Activated T-cell treated with anti-CD3 and anti-CD28 coated beads, Interleukin-2, amount 50 U/mL, for 4 hours (primary cell): ENCODE data around the gene HMCN1. TPM values are rescaled to one million over a fixed set of nuclear protein-coding genes. Genes with fewer than 3 reads are reported as not detected.
"Not testable (repeated sequence)": the region's sequence is repeated elsewhere in the genome, so short reads cannot be mapped to it uniquely, and the experiment has no call there.

Source experiments
- ATAC-seq, 2 donors: fragments of 200-7000 bp; cut with Tn5 transposase; one replicate each; pipeline ENCODE4 v1.10.0; 2021
- DNase-seq: peaks from one replicate; pipeline ENCODE4 v3.0.0-alpha.2; 2020
- H3K27me3 Mint-ChIP-seq: one replicate; pipeline ENCODE4 v1.8.0; 2021; ENCODE audit warnings: low read depth, mixed read lengths
- H3K36me3 Mint-ChIP-seq: one replicate; pipeline ENCODE4 v1.8.0; 2022; ENCODE audit warnings: mixed read lengths; ENCODE audit not compliant: insufficient read depth
- H3K4me1 Mint-ChIP-seq: one replicate; pipeline ENCODE4 v1.8.0; 2021; ENCODE audit warnings: low read depth, mixed read lengths
- H3K4me3 Mint-ChIP-seq: one replicate; pipeline ENCODE4 v1.8.0; 2021; ENCODE audit warnings: mild to moderate bottlenecking, moderate library complexity, mixed read lengths
- H3K9me3 Mint-ChIP-seq: one replicate; pipeline ENCODE4 v1.8.0; 2021; ENCODE audit warnings: mixed read lengths
- total RNA-seq, 3 donors: library from RNA; stranded (reverse); gene quantifications; one replicate each; pipeline ENCODE4 v1.2.1, GENCODE V29; 2021

HMCN1 gene
- total RNA-seq, 3 donors from 2014 or later = under 0.01 to 0.03 (median 0.03) TPM

- Mint-ChIP-seq H3K36me3 (no peaks in the 10 kb centered on the region), H3K9me3 (no peaks in the 10 kb centered on the region), H3K4me1 (no peaks in the 10 kb centered on the region), H3K4me3 (no peak overlapping the region), H3K27me3 (no peaks in the 10 kb centered on the region)
- DNase-seq (no peak), ATAC-seq (no peak)
These were observed 412.8 kb downstream of the HMCN1 start for GRCh38 chr1:186146974-186147373.

GRCh38 chr1:186149591-186149990 lies 415.4 kb downstream of the HMCN1 start:
- H3K4me3 Mint-ChIP-seq = no peak overlapping the region
- H3K27me3 Mint-ChIP-seq = no peaks in the 10 kb centered on the region
- H3K9me3 Mint-ChIP-seq = no peaks in the 10 kb centered on the region
- ATAC-seq = no peak
- no peak for DNase-seq
- no peaks in the 10 kb centered on the region for H3K4me1 Mint-ChIP-seq
- H3K36me3 Mint-ChIP-seq = no peaks in the 10 kb centered on the region

- DNase-seq (no peak), ATAC-seq (no peak)
- Mint-ChIP-seq H3K4me1 (no peaks in the 10 kb centered on the region), H3K27me3 (no peaks in the 10 kb centered on the region), H3K4me3 (no peak overlapping the region), H3K36me3 (no peaks in the 10 kb centered on the region), H3K9me3 (no peaks in the 10 kb centered on the region)
These were observed 418.0 kb downstream of the HMCN1 start for GRCh38 chr1:186152227-186152619.

GRCh38 chr1:186152620-186153239 lies 418.5 kb downstream of the HMCN1 start:
- Mint-ChIP-seq H3K9me3 (no peaks in the 10 kb centered on the region), H3K36me3 (no peaks in the 10 kb centered on the region), H3K27me3 (no peaks in the 10 kb centered on the region), H3K4me1 (no peaks in the 10 kb centered on the region), H3K4me3 (no peak overlapping the region)
- no peak for DNase-seq
- no peak for ATAC-seq

- H3K36me3 Mint-ChIP-seq = no peaks in the 10 kb centered on the region
- no peaks in the 10 kb centered on the region for H3K4me1 Mint-ChIP-seq
- ATAC-seq = no peak
- no peaks in the 10 kb centered on the region for H3K27me3 Mint-ChIP-seq
- no peaks in the 10 kb centered on the region for H3K9me3 Mint-ChIP-seq
- no peak overlapping the region for H3K4me3 Mint-ChIP-seq
- DNase-seq = no peak
These were observed 420.5 kb downstream of the HMCN1 start for GRCh38 chr1:186154651-186155050.

- DNase-seq = no peak
These were observed 421.4 kb downstream of the HMCN1 start for GRCh38 chr1:186155594-186155993.

GRCh38 chr1:186162895-186163294 lies 428.7 kb downstream of the HMCN1 start:
- not testable (repeated sequence) for H3K36me3 Mint-ChIP-seq, DNase-seq, ATAC-seq, H3K4me3 Mint-ChIP-seq, H3K9me3 Mint-ChIP-seq, H3K4me1 Mint-ChIP-seq, H3K27me3 Mint-ChIP-seq

More at GRCh38 chr1:186155594-186155993, 421.4 kb downstream of the HMCN1 start:
- no peaks in the 10 kb centered on the region for H3K9me3 Mint-ChIP-seq
- H3K4me3 Mint-ChIP-seq = no peak overlapping the region
- H3K27me3 Mint-ChIP-seq = no peaks in the 10 kb centered on the region
- H3K4me1 Mint-ChIP-seq = no peaks in the 10 kb centered on the region
- ATAC-seq = peak in 1 of 2 donors; percentile 27
- H3K36me3 Mint-ChIP-seq = no peaks in the 10 kb centered on the region

GRCh38 chr1:186164773-186165172 lies 430.6 kb downstream of the HMCN1 start:
- Mint-ChIP-seq H3K4me1 (no peaks in the 10 kb centered on the region), H3K4me3 (no peak overlapping the region), H3K27me3 (peaks cover 8% of the 10 kb centered on the region), H3K9me3 (no peaks in the 10 kb centered on the region), H3K36me3 (no peaks in the 10 kb centered on the region)
- DNase-seq (no peak), ATAC-seq (no peak)

- peaks cover 9% of the 10 kb centered on the region for H3K27me3 Mint-ChIP-seq
- no peak overlapping the region for H3K4me3 Mint-ChIP-seq
- H3K9me3 Mint-ChIP-seq = no peaks in the 10 kb centered on the region
- no peaks in the 10 kb centered on the region for H3K36me3 Mint-ChIP-seq
- H3K4me1 Mint-ChIP-seq = no peaks in the 10 kb centered on the region
- ATAC-seq = no peak
- DNase-seq = no peak
These were observed 431.1 kb downstream of the HMCN1 start for GRCh38 chr1:186165303-186165702.

GRCh38 chr1:186167096-186167668 lies 433.0 kb downstream of the HMCN1 start:
- H3K4me1 Mint-ChIP-seq = no peaks in the 10 kb centered on the region
- ATAC-seq (no peak), DNase-seq (no peak)
- no peaks in the 10 kb centered on the region for H3K36me3 Mint-ChIP-seq
- no peak overlapping the region for H3K4me3 Mint-ChIP-seq
- H3K27me3 Mint-ChIP-seq = peaks cover 16% of the 10 kb centered on the region
- H3K9me3 Mint-ChIP-seq = no peaks in the 10 kb centered on the region

- no peaks in the 10 kb centered on the region for H3K9me3 Mint-ChIP-seq
- no peak overlapping the region for H3K4me3 Mint-ChIP-seq
- H3K27me3 Mint-ChIP-seq = peaks cover 6% of the 10 kb centered on the region
- no peaks in the 10 kb centered on the region for H3K36me3 Mint-ChIP-seq
- DNase-seq = no peak
- no peaks in the 10 kb centered on the region for H3K4me1 Mint-ChIP-seq
- ATAC-seq = no peak
These were observed 441.4 kb downstream of the HMCN1 start for GRCh38 chr1:186175588-186175987.

GRCh38 chr1:186178426-186179043 lies 444.3 kb downstream of the HMCN1 start:
- peaks cover 2% of the 10 kb centered on the region for H3K27me3 Mint-ChIP-seq
- H3K4me1 Mint-ChIP-seq = no peaks in the 10 kb centered on the region
- no peak overlapping the region for H3K4me3 Mint-ChIP-seq
- DNase-seq (no peak), ATAC-seq (no peak)
- no peaks in the 10 kb centered on the region for H3K9me3 Mint-ChIP-seq
- no peaks in the 10 kb centered on the region for H3K36me3 Mint-ChIP-seq

- Mint-ChIP-seq H3K4me3 (no peak overlapping the region), H3K27me3 (peaks cover 2% of the 10 kb centered on the region), H3K9me3 (no peaks in the 10 kb centered on the region), H3K36me3 (no peaks in the 10 kb centered on the region), H3K4me1 (peaks cover 2% of the 10 kb centered on the region)
- DNase-seq (no peak), ATAC-seq (no peak)
These were observed 445.0 kb downstream of the HMCN1 start for GRCh38 chr1:186179231-186179630.

GRCh38 chr1:186183219-186183618 lies 449.0 kb downstream of the HMCN1 start:
- no peaks in the 10 kb centered on the region for H3K36me3 Mint-ChIP-seq
- H3K27me3 Mint-ChIP-seq = no peaks in the 10 kb centered on the region
- H3K4me1 Mint-ChIP-seq = peaks cover 5% of the 10 kb centered on the region
- H3K4me3 Mint-ChIP-seq = no peak overlapping the region
- no peaks in the 10 kb centered on the region for H3K9me3 Mint-ChIP-seq
- peak; percentile 60 to 69 for ATAC-seq
- no peak for DNase-seq

GRCh38 chr1:186183970-186184628 lies 449.9 kb downstream of the HMCN1 start:
- H3K36me3 Mint-ChIP-seq = no peaks in the 10 kb centered on the region
- ATAC-seq = no peak
- no peak overlapping the region for H3K4me3 Mint-ChIP-seq

More at GRCh38 chr1:186183970-186184628, 449.9 kb downstream of the HMCN1 start:
- no peak for DNase-seq
- Mint-ChIP-seq H3K4me1 (peaks cover 5% of the 10 kb centered on the region), H3K27me3 (no peaks in the 10 kb centered on the region), H3K9me3 (no peaks in the 10 kb centered on the region)
